Left cardiac atrium (tissue), 4 donors: ENCODE measurements around the gene KCNMB3. TPM values are rescaled to one million over a fixed set of nuclear protein-coding genes. Genes with fewer than 3 reads are reported as not detected.
"Not testable (repeated sequence)": the region's sequence is repeated elsewhere in the genome, so short reads cannot be mapped to it uniquely, and the experiment has no call there.

Experiments used
- ATAC-seq, 2 donors: fragments of 200-7000 bp; cut with Tn5 transposase; one replicate each; pipeline ENCODE4 v1.9.1; 2020; ENCODE audit warnings: mild to moderate bottlenecking in 2 of 2, moderate library complexity in 2 of 2
- DNase-seq: peaks from one replicate; pipeline ENCODE4 v3.0.0-alpha.2; 2020
- intact Hi-C, 2 donors: fragments of 100-400 bp; cut with DNase I; formaldehyde crosslinking; loops; one replicate each; pipeline versions ENCODE4 v1.14.1 to v1.15.1; 2022 to 2023
- long read RNA-seq: library from polyadenylated mRNA; unstranded; transcript quantifications from one replicate; pipeline ENCODE4 v2.0.0, GENCODE V29; 2021
- total RNA-seq, 2 donors: library from RNA; stranded (reverse); fragmentation: NEBNext Ultra II Directional; extraction: Animal tissue kit (Norgen Biotek cat#: 25700); gene quantifications; one replicate each; pipeline ENCODE4 v1.2.1, GENCODE V29; 2021
- donor health status: DM: no; HTN: yes; CAD: no.
- donor health status: DM: no; HTN: yes; CAD: no; lungs with severe emphysema.
- donor health status: DM: yes; HTN: yes; CAD: no.
- donor health status: Dilated cardiomyopathy.

Gene KCNMB3, protein sequence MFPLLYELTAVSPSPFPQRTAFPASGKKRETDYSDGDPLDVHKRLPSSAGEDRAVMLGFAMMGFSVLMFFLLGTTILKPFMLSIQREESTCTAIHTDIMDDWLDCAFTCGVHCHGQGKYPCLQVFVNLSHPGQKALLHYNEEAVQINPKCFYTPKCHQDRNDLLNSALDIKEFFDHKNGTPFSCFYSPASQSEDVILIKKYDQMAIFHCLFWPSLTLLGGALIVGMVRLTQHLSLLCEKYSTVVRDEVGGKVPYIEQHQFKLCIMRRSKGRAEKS
- total RNA-seq = 1 to 10 TPM; 1.5 to 2.1 TPM
- long read RNA-seq, partial matches to known transcripts = 0 of 3 reads
- long read RNA-seq, other reads (novel, unspliced or antisense) = 3 of 3 reads

DNA sequence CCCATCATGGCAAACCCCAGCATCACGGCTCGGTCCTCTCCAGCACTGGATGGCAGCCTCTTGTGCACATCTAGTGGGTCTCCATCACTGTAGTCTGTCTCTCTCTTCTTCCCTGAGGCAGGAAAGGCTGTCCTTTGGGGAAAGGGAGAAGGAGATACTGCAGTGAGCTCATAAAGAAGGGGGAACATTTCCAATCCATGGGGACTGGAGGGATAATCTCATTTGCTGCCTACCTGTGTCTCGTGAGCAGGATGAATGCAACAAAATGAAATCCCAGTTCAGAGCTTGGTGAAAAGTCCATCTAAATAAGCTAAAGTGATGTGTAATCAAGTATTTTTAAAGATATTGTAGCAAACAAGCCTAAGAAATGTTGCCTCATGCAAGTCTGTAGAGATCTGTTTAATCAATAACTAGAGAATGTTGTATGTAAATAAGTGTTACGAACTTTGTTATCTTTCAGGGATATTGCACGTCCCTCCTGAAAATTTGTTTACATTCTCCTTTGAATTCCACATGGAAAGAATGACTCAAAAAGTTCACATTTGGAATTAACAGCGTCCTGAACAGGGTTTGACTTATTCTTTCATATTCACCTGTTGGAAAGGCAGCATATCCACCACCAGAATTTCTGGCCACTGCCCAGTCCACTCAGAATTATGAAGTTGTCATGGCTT, at the start of gene KCNMB3:
TSS of gene KCNMB3 (minus strand) at position 312 of the 674 bp plus-strand sequence. CDS start at position 188, 124 bp downstream.
- DNase-seq (no peak), ATAC-seq (no peak)
- intact Hi-C loops = no loop called here

DNA sequence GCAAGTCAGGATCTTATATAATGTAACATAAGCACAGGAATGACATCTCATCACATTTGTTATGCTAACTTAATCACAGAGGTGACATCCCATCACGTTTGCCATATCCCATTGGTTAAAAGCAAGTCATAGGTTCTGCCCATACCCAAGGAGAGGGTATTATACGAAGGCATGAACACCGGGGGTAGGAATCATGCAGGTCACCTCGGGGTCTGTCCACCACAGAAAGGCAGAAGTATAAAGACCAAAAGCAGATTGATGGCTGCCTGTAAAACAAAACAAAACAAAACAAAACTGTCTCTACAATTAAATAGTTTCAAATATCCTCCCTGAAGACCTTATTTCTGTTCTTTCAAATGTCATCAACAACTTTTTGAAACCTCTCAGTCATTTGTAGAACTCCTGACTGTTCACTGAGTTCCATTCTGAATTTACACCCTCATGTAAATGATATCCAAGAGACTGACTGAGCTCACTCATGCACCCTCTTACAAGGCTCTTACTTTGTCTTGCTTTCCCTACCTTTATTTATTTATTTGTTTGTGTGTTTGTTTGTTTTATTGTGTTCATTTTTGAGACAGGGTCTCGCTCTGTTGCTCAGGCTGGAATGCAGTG, 49.2 kb upstream of the KCNMB3 start:
- intact Hi-C loops = loop anchor here in 1 of 2 donors (5.0 kb wide), 1 partner anchor 163 kb away; no protein-coding TSS in a partner anchor
- ATAC-seq (no peak), DNase-seq (no peak)

DNA sequence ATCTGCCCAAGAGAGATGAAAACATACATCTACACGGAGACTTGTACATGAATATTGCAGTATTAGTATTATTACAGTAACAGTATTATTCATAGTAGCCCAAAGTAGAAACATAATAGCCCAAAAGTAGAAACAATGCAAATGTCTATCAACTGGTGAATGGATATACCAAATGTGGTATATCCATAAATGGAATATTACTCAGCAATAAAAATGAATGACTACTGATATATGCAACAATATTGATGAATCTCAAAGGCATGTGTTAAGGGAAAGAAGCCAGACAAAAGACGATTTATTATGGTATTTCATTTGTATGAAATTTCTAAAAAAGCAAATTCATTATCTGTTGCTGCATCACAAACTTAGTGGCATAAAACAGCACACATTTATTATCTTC, 48.4 kb upstream of the KCNMB3 start:
- DNase-seq (no peak), ATAC-seq (no peak)
- intact Hi-C loops = no loop called here

DNA sequence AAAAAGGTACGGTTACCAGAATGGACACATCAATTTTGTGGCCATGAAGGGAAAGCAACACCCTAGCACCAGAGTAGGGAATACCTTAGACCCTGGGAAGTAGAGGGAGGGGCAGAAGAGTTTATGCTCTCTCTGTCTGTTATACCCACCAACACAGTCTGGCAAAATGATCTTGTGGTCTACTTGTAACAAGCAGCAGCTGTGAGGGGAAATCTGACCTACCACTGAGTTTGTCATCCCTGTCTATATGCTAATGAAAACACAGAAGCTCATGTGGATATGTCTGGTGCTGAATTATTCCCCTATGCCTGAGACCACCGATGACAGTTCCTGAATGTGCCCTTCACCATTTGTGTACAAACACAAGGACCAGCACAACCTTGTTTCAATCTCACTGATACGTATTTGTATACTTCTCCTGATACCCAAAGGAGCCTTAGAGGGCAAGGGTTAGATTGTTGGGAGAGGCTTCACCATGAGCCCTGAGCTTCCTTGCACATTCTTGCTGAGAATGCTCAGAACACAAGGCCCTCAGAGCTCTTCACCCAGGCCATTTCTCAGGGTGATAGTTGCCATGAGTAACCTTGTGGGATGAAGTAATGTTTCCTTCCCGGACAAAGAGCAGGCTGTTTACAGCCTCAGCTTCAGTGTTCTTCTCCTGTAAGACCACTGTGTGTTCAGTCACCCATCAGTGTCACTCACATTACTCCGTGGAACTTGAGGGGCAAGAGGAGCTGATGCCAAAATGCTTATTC, 47.2 kb upstream of the KCNMB3 start:
- ATAC-seq (no peak), DNase-seq (no peak)
- intact Hi-C loops = no loop called here

DNA sequence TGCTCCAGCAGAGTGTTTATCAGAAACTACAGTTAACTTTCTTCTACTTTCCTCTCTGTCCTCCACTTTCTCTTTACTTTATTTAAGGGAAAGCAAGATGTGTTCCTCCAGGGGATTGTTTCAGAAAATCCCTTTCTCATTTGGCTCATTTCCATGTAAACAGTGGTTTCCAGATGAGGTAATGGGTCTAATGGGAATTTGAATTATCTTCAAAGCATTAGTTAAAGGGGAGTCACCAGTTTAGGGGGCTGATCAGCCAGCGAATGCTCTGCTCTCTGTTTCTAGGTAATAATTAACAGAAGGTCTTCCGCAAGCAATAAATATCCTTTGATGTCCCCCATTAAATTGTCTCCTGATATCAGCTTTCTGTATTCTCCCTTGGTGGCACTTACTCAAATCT, 41.5 kb upstream of the KCNMB3 start:
- ATAC-seq (no peak), DNase-seq (no peak)
- intact Hi-C loops = no loop called here

DNA sequence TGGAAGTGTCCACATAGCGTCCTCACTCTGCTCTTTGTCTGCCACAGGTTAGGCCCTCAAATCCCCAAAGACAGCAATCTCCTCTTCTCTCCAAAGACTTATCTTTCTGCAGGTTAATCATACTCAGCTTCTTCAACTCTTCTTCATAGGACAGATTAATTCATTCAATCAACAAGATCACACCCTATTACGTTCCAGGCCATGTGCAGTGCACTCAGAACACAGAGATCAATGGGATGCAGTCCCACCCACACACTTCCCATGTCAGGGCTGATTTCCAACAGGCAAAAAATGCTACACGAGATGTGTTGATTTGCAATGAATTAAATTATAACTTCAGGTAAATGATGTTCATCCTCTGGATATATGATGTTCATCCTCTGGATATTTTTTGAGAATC, 38.4 kb upstream of the KCNMB3 start:
- intact Hi-C loops = no loop called here
- no peak for ATAC-seq
- no peak for DNase-seq

DNA sequence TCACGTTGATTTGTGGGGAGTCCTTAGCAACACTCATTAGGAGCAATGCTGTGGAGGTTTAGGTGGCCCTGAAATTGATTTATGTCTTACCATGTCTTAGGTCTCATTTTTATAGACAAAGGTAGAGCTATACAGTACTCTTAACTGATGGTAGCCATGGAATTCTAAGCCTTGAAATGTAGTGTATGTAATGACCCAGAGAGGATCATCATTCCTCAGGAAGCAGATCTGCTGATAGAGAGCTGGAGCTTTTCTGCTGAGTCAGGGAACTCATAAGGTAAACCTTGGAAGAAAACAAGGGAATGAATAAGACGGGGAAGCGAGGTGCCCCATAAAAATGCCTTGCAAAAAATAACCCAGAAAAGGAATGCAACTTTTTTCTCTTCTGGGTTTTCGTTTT, 37.9 kb upstream of the KCNMB3 start:
- no peak for ATAC-seq
- intact Hi-C loops = no loop called here
- no peak for DNase-seq

DNA sequence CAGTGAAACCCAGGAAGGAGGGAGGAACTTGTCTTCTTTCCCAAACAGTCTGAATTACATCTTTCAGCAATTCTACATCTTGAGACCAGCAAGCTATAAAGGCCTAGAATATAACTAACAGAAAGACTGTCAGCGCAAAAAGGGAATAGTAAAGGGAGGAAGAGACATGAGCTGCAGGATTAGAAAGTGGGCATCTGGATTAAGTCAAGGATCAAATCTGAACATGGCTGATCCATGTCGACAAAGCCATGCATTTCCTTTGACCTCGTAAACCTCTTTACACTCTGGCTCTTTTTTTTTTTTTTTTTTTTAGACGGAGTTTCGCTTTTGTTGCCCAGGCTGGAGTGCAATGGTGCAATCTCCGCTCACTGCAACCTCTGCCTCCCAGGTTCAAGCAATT, 35.4 kb upstream of the KCNMB3 start:
- DNase-seq (no peak), ATAC-seq (no peak)
- intact Hi-C loops = no loop called here

DNA sequence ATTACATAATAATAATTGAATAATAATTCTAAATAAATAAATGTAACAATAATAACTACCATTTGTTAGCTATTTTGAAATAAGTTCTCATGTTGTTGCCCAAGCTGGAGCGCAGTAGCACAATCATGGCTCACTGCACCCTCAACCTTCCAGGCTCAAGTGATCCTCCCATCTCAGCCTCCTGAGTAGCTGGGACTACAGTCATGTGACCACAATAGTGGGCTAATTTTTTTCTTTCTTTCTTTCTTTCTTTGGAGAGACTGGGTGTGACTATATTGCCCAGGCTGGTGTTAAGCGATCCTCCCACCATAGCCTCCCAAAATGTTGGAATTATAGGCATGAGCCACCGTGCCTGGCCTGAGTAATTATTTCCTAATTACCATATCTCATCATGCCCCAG, 30.9 kb upstream of the KCNMB3 start:
- intact Hi-C loops = no loop called here
- ATAC-seq (no peak), DNase-seq (no peak)

DNA sequence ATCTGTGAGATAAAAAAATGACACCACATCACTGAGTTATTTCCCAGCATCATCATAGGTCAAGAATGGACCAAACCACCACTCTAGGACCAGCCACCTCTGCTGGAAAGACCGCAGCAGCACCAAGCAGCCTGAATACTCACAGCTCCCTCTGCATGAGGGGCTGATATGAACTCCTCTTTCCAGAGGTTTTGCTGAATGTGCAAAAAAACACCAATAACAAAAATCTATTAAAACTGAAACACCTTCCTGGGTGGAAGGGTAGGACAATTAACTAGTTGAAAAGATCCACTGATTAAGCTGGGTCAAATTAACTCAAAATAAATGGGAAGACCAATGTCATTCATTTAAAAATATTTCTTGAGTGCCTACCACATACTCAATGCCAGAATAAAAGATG, 28.9 kb upstream of the KCNMB3 start:
- ATAC-seq (no peak), DNase-seq (no peak)
- intact Hi-C loops = no loop called here

DNA sequence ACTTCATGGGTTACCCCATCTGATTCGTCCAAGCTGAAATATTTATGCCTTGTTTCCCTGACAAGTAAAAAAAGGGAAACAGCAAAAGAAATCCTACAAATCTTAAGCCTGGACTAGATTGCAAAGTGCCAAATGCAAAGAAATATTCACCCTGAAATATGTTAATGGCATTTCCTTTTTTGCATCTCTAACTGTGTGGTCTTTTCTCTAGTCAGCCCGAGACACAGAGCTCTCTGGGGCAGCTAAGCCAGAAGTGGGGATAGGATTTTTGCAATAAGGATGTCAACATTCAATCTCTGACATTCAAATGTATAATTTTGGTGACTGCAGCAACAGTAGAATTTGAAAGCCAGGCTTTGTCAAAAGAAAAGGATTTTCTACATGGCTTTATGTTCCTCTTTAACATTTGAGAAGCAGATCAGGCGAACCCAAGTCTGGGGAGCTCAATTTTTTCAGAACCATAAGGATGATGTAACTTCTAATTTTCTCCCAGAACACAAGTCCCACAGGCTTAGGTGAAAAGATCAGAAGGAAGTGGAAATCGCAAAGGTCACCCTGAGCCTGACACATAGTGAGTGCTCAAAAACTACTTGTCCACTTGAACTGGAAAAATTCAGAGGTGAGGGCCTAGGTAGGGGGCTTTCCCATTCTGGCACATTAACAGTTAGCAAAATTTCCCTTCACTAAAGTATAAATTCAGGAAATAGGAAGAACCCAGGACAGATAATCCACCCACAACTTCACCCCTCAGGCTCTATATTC, 28.2 kb upstream of the KCNMB3 start:
- no peak for DNase-seq
- no peak for ATAC-seq
- intact Hi-C loops = no loop called here

DNA sequence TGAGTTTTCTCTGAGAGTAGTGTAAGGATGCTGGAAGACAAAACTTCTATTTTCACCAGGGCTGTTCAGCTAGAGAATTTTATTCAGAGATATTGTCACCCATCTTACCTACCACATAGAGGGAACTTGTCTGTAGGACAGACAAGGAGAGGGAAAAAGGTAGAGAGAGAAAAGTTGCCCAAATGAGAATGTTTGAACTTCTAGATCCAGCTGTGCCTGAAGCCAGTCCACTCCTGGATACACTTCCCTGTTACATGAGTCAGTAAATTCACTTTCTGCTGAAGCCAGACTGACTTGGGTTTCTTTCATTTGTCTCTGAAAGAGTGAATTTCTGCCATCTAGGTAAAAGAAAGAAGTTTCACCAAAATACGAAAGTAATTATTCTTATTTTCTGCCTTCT, 27.2 kb upstream of the KCNMB3 start:
- DNase-seq (no peak), ATAC-seq (no peak)
- intact Hi-C loops = no loop called here

DNA sequence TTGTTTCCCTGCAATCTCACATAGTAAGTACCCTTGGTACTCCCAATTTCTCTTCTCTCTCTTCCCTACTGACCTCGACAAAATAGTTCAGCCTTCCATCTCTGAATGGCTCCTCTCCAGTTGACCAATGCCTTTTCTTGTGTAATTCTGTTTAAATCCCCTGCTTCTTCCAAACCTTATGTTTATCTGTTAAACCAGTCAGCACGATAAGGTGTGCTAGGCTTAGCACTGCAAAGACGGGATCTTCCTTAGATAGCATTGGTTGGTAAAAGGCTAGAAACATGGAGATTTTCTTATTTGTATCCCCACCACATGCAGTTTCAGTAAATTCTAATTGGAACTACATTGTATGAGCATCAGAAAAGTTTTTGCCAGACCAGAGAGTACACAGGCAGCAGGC, 25.8 kb upstream of the KCNMB3 start:
- intact Hi-C loops = no loop called here
- no peak for ATAC-seq

DNA sequence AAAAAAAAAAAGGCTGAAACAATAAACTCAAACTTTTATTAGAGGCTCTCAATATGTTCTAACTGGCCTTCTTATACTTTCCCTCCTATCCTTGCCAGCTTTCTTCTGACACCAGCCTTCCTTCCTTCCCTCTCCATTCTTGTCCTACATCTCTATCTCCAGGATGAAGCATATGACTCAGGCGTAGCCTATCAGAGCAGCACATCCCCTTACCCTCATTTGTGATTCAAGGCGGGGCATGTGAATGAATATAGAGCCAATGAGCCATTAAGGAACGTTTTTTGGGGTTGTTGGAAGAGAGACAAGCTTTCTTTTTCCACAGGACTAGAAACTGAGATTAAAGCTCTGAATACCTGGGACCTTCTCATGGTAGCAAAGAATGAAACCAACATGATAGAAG, 25.1 kb upstream of the KCNMB3 start:
- intact Hi-C loops = no loop called here
- ATAC-seq = no peak
- no peak for DNase-seq

More for the DNA sequence above, 25.8 kb upstream of the KCNMB3 start:
- DNase-seq = no peak

DNA sequence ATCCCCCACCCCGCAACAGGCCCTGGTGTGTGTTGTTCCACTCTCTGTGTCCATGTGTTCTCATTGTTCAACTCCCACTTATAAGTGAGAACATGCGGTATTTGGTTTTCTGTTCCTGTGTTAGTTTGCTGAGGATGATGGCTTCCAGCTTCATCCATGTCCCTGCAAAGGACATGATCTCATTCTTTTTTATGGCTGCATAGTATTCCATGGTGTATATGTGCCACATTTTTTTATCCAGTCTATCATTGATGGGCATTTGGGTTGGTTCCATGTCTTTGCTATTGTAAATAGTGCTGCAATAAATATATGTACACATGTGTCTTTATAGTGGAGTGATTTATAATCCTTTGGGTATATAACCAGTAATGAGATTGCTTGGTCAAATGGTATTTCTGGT, 23.5 kb upstream of the KCNMB3 start:
- intact Hi-C loops, DNase-seq, ATAC-seq: not testable (repeated sequence)

DNA sequence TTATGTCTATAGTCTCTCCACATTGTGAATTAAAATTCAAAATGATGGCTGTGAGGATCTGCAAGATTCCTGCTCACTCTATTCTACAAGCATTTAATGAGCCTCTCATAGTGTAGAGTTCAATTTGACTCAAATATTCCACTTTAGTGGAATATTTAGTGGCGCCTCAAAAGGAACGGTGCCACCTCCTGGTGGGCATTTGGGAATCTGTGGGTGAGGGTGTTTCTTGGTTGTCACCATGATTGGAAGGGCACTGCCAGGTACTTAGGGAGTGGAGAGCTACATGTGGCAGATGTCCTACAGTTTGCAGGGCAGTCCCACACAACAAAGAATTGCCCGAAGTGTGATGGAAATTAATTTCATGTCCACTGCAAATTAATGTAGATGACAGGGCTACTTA, 21.5 kb upstream of the KCNMB3 start:
- DNase-seq = no peak
- intact Hi-C loops = no loop called here
- no peak for ATAC-seq

DNA sequence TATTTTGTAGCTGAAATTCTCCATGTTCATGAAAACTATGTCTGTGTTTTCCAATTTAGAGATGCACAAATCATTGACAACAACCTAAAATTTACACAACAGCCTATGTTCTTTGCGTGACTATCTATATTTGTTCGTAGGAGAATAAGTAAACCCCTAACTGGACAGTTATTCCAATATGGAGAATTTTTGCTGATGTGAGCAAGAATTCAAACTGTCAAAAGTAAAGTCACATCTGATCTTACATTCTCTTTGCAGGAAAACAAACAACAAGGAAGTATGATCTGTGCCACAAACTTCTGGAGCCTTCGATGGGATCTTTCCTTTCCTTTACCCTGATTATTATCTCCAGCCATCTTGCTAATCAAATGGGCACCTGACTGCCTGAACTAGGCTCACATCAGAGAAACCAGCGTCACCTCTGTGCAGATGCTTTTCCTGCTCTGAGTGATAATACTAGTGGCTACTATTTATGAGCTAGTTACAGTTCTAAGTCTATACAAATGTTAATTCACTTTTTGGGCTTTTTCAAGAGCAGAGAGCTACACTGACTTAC, 18.3 kb upstream of the KCNMB3 start:
- DNase-seq = no peak
- ATAC-seq = no peak
- intact Hi-C loops = no loop called here

DNA sequence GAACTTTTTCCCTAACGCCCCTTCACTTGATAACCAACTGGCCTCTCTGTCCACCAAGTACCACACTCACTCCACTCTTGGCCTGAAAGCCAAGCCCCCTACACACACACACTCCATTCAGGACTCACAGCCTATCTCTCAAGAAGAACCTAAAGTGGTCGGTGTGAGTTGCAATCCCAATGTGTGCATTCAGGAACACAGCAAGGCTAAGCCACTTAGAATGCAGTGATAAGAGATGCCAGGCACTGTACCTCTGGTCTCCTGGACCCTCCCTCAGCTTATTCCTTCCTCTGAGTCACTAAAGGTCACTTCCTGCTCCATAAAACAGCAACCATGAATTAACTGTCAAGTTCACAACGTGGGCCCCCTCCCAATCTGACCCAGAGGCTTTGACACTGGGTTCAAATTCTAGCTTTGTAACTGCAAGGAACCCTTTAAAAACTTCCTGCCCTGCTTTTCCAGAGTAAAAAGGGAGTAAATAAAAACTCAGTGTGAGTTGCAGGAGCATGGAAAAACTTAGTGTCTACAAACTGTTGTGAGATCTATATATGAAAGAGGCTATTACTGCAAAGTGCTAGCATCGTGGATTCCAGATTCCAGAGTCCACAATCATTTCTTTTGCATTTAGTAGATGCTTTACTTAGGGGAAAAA, 17.6 kb upstream of the KCNMB3 start:
- ATAC-seq (no peak), DNase-seq (no peak)
- intact Hi-C loops = no loop called here
